Measurements from ENCODE around the gene BRD2.
A peak's percentile ranks its signal among the peaks of the same experiment; 100 is the strongest.

BRD2 gene

GRCh38 chr6:32973144-32974015 lies 5.0 kb downstream of the BRD2 start:
- peaks cover 47 to 67% of the 10 kb centered on the region in 2 donors for H3K36me3 ChIP-seq (replicated peaks in 1 of 2; ENCODE audit: control insufficient read depth in 2 of 2, insufficient read depth in 2 of 2, low read length in 2 of 2)
- DNase-seq (ENCODE audit: low spot score): peak; percentile 63

DNA sequence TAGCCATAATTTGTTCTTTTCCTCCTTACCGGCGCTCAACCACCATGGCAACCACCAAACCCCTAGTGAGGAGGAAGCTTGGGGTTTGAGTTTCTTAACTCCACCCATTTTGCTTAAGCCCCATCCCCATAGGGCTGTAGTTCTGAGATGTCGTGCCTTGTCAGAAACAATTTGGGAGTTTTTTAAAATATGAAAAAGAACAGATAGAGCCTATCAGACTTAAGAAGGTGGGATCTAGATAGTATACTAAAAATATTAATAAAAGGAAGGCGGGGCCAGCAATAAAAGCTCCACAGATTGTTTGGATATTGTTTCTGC lies 5.6 kb downstream of the BRD2 start:
- Histone ChIP-seq H3K27ac (replicated peaks; ENCODE audit: low read length) (no peak overlapping the region), H3K36me3 (replicated peaks in 1 of 2; ENCODE audit: control insufficient read depth in 2 of 2, insufficient read depth in 2 of 2, low read length in 2 of 2) (peaks cover 51 to 73% of the 10 kb centered on the region in 2 donors)

More at GRCh38 chr6:32973144-32974015, 5.0 kb downstream of the BRD2 start:
- Histone ChIP-seq H4K91ac (ENCODE audit: low read depth, low read length, poor library complexity) (no peak overlapping the region), H3K4me2 (ENCODE audit: insufficient read depth, low read length, poor library complexity, severe bottlenecking) (peak overlapping the region; percentile 71), H2AFZ (ENCODE audit: low read length) (no peak overlapping the region), H3K4me1 (ENCODE audit: control insufficient read depth in 2 of 2, insufficient read depth in 1 of 2, low read depth in 1 of 2, low read length in 2 of 2) (peaks cover 2 to 7% of the 10 kb centered on the region in 2 donors), H3K79me1 (ENCODE audit: low read depth, low read length) (peaks cover 4% of the 10 kb centered on the region), H3K18ac (ENCODE audit: low read length) (peak overlapping the region; percentile 83), H2AK5ac (ENCODE audit: low read depth, low read length) (no peak overlapping the region), H2BK5ac (ENCODE audit: low read length) (no peak overlapping the region), H3K27me3 (ENCODE audit: control insufficient read depth in 3 of 3, insufficient read depth in 3 of 3, low read depth in 1 of 3, low read length in 3 of 3) (no peaks in the 10 kb centered on the region), H3K4me3 (ENCODE audit: low read length in 2 of 2) (peak overlapping the region; percentile 81 to 97), H3K23ac (ENCODE audit: low read depth, low read length, poor library complexity) (peak overlapping the region; percentile 83), H3K9ac (ENCODE audit: low read depth, low read length, poor library complexity) (peak overlapping the region; percentile 97), H3K27ac (replicated peaks; ENCODE audit: low read length) (peak overlapping the region; percentile 77), H2BK120ac (ENCODE audit: low read depth, low read length) (no peak overlapping the region), H4K8ac (ENCODE audit: low read depth, low read length) (no peak overlapping the region), H2BK12ac (ENCODE audit: low read length) (no peak overlapping the region), H3K4ac (ENCODE audit: low read length) (no peak overlapping the region), H3K9me3 (replicated peaks in 1 of 2; ENCODE audit: control insufficient read depth in 2 of 2, insufficient read depth in 1 of 2, low read depth in 1 of 2, low read length in 2 of 2) (no peaks in the 10 kb centered on the region), H2BK15ac (ENCODE audit: low read length) (no peak overlapping the region), H3K14ac (ENCODE audit: low read length) (peak overlapping the region; percentile 60)
- no CpG with 5 or more reads among the region's 23 CpGs for WGBS, 2 donors (ENCODE audit: extremely low coverage in 2 of 2, insufficient read length in 2 of 2, insufficient replicate concordance in 1 of 2)

DNA sequence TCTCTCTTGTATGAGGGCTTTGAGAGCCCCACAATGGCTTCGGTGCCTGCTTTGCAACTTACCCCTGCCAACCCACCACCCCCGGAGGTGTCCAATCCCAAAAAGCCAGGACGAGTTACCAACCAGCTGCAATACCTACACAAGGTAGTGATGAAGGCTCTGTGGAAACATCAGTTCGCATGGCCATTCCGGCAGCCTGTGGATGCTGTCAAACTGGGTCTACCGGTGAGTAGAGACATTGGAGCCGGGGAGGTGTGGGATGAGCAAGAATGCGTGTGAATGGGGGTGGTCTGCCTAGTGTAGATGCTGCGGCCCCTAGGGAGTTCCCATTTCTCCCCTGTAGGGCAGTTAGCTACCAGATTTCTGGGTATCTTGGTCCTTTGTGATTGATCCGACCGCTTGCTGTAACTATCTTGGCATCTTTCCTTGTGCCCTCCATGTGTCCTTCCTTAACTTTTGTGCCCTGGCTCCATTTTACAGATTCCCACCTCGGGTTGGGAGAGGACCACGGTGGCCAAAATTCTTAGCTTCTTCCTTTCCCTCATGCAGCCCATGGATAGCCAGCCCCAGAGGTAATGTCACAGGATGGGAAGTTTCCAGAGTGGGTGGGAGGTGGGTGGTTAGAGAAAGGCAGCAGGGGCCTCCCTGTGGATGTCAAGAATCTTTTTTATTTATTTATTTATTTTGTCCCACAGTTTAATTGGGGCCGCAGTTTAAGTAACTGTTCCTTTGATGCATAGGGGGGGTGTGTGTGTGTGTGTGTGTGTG lies 6.3 kb downstream of the BRD2 start:
- Histone ChIP-seq H4K91ac (ENCODE audit: low read depth, low read length, poor library complexity) (no peak overlapping the region), H3K4me1 (ENCODE audit: control insufficient read depth in 2 of 2, insufficient read depth in 1 of 2, low read depth in 1 of 2, low read length in 2 of 2) (peaks cover 3 to 7% of the 10 kb centered on the region in 2 donors), H3K9ac (ENCODE audit: low read depth, low read length, poor library complexity) (peak overlapping the region; percentile 81), H3K9me3 (replicated peaks in 1 of 2; ENCODE audit: control insufficient read depth in 2 of 2, insufficient read depth in 1 of 2, low read depth in 1 of 2, low read length in 2 of 2) (no peaks in the 10 kb centered on the region), H2BK120ac (ENCODE audit: low read depth, low read length) (no peak overlapping the region), H3K4ac (ENCODE audit: low read length) (no peak overlapping the region), H3K79me1 (ENCODE audit: low read depth, low read length) (peaks cover 5% of the 10 kb centered on the region), H2BK12ac (ENCODE audit: low read length) (no peak overlapping the region), H3K4me3 (ENCODE audit: low read length in 2 of 2) (peak overlapping the region; percentile 81 to 83), H3K4me2 (ENCODE audit: insufficient read depth, low read length, poor library complexity, severe bottlenecking) (peak overlapping the region; percentile 83), H3K36me3 (replicated peaks in 1 of 2; ENCODE audit: control insufficient read depth in 2 of 2, insufficient read depth in 2 of 2, low read length in 2 of 2) (peaks cover 57 to 81% of the 10 kb centered on the region in 2 donors), H3K27ac (replicated peaks; ENCODE audit: low read length) (no peak overlapping the region), H2BK5ac (ENCODE audit: low read length) (no peak overlapping the region), H3K18ac (ENCODE audit: low read length) (no peak overlapping the region), H2AK5ac (ENCODE audit: low read depth, low read length) (no peak overlapping the region), H2BK15ac (ENCODE audit: low read length) (no peak overlapping the region), H3K23ac (ENCODE audit: low read depth, low read length, poor library complexity) (no peak overlapping the region), H2AFZ (ENCODE audit: low read length) (no peak overlapping the region), H4K8ac (ENCODE audit: low read depth, low read length) (no peak overlapping the region), H3K27me3 (ENCODE audit: control insufficient read depth in 3 of 3, insufficient read depth in 3 of 3, low read depth in 1 of 3, low read length in 3 of 3) (no peaks in the 10 kb centered on the region), H3K14ac (ENCODE audit: low read length) (no peak overlapping the region)
- no peak for DNase-seq (ENCODE audit: low spot score)
- WGBS, 2 donors (ENCODE audit: extremely low coverage in 2 of 2, insufficient read length in 2 of 2, insufficient replicate concordance in 1 of 2): no CpG with 5 or more reads among the region's 14 CpGs

More for the DNA sequence above, 5.6 kb downstream of the BRD2 start:
- Histone ChIP-seq H4K8ac (ENCODE audit: low read depth, low read length) (no peak overlapping the region), H3K27me3 (ENCODE audit: control insufficient read depth in 3 of 3, insufficient read depth in 3 of 3, low read depth in 1 of 3, low read length in 3 of 3) (no peaks in the 10 kb centered on the region), H3K9ac (ENCODE audit: low read depth, low read length, poor library complexity) (no peak overlapping the region), H2BK5ac (ENCODE audit: low read length) (no peak overlapping the region), H3K14ac (ENCODE audit: low read length) (no peak overlapping the region), H3K79me1 (ENCODE audit: low read depth, low read length) (peaks cover 6% of the 10 kb centered on the region), H3K4me2 (ENCODE audit: insufficient read depth, low read length, poor library complexity, severe bottlenecking) (peak overlapping the region; percentile 83), H2AK5ac (ENCODE audit: low read depth, low read length) (no peak overlapping the region), H2BK12ac (ENCODE audit: low read length) (no peak overlapping the region), H2AFZ (ENCODE audit: low read length) (no peak overlapping the region), H3K23ac (ENCODE audit: low read depth, low read length, poor library complexity) (no peak overlapping the region), H3K18ac (ENCODE audit: low read length) (no peak overlapping the region), H2BK15ac (ENCODE audit: low read length) (no peak overlapping the region), H3K9me3 (replicated peaks in 1 of 2; ENCODE audit: control insufficient read depth in 2 of 2, insufficient read depth in 1 of 2, low read depth in 1 of 2, low read length in 2 of 2) (no peaks in the 10 kb centered on the region), H3K4ac (ENCODE audit: low read length) (no peak overlapping the region), H4K91ac (ENCODE audit: low read depth, low read length, poor library complexity) (no peak overlapping the region), H3K4me1 (ENCODE audit: control insufficient read depth in 2 of 2, insufficient read depth in 1 of 2, low read depth in 1 of 2, low read length in 2 of 2) (peaks cover 3 to 7% of the 10 kb centered on the region in 2 donors), H3K4me3 (ENCODE audit: low read length in 2 of 2) (peak overlapping the region; percentile 81 to 97), H2BK120ac (ENCODE audit: low read depth, low read length) (no peak overlapping the region)
- WGBS, 2 donors (ENCODE audit: extremely low coverage in 2 of 2, insufficient read length in 2 of 2, insufficient replicate concordance in 1 of 2): no CpG with 5 or more reads among the region's 4 CpGs
- DNase-seq (ENCODE audit: low spot score): no peak

DNA sequence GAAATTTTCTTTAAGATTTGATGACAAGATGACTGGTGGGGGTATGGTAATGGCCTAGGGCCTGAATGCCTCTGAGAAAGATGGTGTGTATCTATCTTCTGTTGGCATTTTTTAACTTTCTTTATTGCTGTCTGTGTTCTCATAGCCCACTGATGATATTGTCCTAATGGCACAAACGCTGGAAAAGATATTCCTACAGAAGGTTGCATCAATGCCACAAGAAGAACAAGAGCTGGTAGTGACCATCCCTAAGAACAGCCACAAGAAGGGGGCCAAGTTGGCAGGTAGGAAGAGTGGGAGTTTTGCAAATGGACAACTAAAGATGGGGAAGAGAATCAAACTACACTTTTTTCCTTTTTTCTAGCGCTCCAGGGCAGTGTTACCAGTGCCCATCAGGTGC lies 7.5 kb downstream of the BRD2 start:
- H2BK5ac ChIP-seq (ENCODE audit: low read length): no peak overlapping the region
- H2BK120ac ChIP-seq (ENCODE audit: low read depth, low read length): no peak overlapping the region
- H3K79me1 ChIP-seq (ENCODE audit: low read depth, low read length): peaks cover 12% of the 10 kb centered on the region
- H3K4me3 ChIP-seq (ENCODE audit: low read length in 2 of 2): no peak overlapping the region
- H3K36me3 ChIP-seq (replicated peaks in 1 of 2; ENCODE audit: control insufficient read depth in 2 of 2, insufficient read depth in 2 of 2, low read length in 2 of 2): peaks cover 68 to 92% of the 10 kb centered on the region in 2 donors
- no peak overlapping the region for H3K18ac ChIP-seq (ENCODE audit: low read length)
- H3K4ac ChIP-seq (ENCODE audit: low read length): no peak overlapping the region
- no peak overlapping the region for H3K4me2 ChIP-seq (ENCODE audit: insufficient read depth, low read length, poor library complexity, severe bottlenecking)
- H2BK15ac ChIP-seq (ENCODE audit: low read length): no peak overlapping the region
- H3K27ac ChIP-seq (replicated peaks; ENCODE audit: low read length): no peak overlapping the region
- H3K23ac ChIP-seq (ENCODE audit: low read depth, low read length, poor library complexity): no peak overlapping the region
- H2AFZ ChIP-seq (ENCODE audit: low read length): no peak overlapping the region
- no peak overlapping the region for H3K9ac ChIP-seq (ENCODE audit: low read depth, low read length, poor library complexity)
- H3K4me1 ChIP-seq (ENCODE audit: control insufficient read depth in 2 of 2, insufficient read depth in 1 of 2, low read depth in 1 of 2, low read length in 2 of 2): peaks cover 3 to 7% of the 10 kb centered on the region in 2 donors
- no peak overlapping the region for H4K91ac ChIP-seq (ENCODE audit: low read depth, low read length, poor library complexity)
- H3K27me3 ChIP-seq (ENCODE audit: control insufficient read depth in 3 of 3, insufficient read depth in 3 of 3, low read depth in 1 of 3, low read length in 3 of 3): no peaks in the 10 kb centered on the region
- H2AK5ac ChIP-seq (ENCODE audit: low read depth, low read length): no peak overlapping the region
- H4K8ac ChIP-seq (ENCODE audit: low read depth, low read length): no peak overlapping the region
- H3K14ac ChIP-seq (ENCODE audit: low read length): no peak overlapping the region
- DNase-seq (ENCODE audit: low spot score): no peak
- no peak overlapping the region for H2BK12ac ChIP-seq (ENCODE audit: low read length)
- WGBS, 2 donors (ENCODE audit: extremely low coverage in 2 of 2, insufficient read length in 2 of 2, insufficient replicate concordance in 1 of 2): no CpG with 5 or more reads among the region's 2 CpGs
- H3K9me3 ChIP-seq (replicated peaks in 1 of 2; ENCODE audit: control insufficient read depth in 2 of 2, insufficient read depth in 1 of 2, low read depth in 1 of 2, low read length in 2 of 2): no peaks in the 10 kb centered on the region

Measured in neuronal stem cell (in vitro differentiated cells).